COLO668 (cell line): ENCODE results near the gene PRELID2.
A peak's percentile ranks its signal among the peaks of the same experiment; 100 is the strongest.
"Not testable (repeated sequence)": the region's sequence is repeated elsewhere in the genome, so short reads cannot be mapped to it uniquely, and the experiment has no call there.

Experiments
- DNase-seq: peaks from one replicate; lab custom pipeline; 2025; ENCODE audit not compliant: unreplicated experiment; lab: John Stamatoyannopoulos, UW

PRELID2 gene

DNA sequence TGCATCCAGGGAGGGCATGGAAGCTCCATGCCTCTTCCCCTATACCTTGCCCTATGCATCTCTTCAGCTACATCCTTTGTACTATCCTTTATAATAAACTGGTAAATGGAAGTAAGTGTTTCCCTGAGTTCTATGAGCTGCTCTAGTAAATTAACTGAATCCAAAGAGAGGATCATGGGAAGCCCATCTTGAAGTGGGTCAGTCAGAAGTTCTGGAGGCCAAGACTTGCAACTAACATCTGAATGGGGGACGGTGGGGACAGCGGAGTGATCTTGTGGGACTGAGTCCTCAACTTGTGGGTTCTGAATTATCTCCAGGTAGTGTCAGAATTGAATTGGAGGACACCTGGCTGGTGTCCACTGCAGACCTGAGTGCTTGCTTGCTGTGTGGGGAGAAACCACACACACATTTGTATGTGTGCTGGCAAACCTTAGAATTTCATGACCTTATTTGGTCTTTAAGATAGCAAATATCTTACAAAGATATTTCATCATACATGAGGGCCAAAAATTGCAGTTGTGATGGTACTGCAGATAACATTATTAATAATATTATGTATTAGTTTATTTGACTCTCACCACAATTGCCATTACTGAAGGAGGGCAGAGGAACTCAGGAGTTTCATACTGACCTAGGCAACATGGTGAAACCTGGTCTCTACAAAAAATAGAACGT, 5.5 kb upstream of the PRELID2 start:
- no peak for DNase-seq

DNA sequence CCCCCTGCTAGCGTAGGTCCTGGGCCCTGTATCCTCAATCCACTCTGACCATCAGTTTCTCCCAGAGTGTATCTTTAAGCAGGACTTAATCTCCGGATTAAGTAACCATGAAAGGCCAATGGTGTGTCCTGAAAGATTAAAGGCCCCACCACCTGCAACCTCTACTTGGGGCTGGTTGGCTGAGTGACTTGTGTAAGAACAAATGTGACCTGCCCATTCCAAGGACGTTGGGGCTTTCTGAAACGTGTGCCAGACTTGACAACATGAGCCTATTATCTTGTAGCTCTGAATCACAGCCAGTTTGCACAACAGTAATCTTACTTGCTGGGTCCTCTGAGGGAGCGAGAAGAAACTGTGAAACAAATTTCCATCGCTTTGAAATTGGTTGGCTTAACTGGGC, 3.1 kb upstream of the PRELID2 start:
- DNase-seq: no peak

DNA sequence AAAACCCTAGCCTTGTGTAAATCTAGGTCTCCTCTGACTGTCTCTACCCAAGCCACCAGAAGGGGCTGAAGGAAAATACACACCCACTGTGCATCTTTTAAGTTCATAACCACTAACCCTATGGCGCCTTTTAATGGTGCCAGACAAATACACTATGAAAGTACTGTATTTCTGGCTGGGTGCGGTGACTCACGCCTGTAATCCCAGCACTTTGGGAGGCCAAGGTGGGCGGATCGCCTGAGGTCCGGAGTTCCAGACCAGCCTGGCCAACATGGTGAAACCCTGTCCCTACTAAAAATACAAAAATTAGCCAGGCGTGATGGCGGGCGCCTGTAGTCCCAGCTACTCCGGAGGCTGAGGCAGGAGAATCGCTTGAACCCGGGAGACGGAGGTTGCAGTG, 1.1 kb upstream of the PRELID2 start:
- not testable (repeated sequence) for DNase-seq

DNA sequence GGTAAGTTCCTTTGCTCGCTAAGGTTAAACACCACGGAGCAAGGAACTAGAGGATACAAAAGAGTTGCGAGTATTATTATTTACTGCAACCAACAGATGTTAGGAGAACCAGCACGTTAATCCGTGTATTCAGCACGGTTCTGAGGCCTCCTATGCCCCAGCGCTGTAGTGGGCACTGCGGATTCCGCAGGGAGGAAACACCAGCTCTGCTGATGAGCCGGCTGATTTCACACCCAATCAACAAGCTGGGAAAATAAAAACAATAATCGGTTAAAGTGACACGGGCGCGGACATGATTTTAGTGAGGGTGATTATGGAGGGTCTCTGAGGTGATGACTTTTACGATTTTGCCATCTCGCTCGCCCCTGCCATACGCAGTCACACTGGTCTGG, 702 bp upstream of the PRELID2 start:
- peak; percentile 22 for DNase-seq

DNA sequence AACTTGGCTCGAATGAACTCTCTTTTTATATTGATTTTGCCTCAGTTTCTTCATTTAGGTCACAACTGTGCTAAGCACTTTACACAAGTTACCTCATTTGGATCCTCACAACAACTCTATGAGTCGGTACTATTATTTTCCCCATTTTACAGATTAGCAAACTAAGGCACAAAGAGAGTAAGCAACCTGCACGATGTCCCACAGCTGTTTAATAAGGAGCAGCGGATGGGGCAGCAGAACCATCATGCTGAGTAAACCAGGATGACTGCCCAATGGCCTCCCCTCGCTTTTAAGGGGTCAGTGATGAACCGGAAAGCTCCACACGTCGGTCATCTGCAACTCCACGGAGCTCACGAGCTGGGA, 607 bp downstream of the PRELID2 start:
- no peak for DNase-seq

DNA sequence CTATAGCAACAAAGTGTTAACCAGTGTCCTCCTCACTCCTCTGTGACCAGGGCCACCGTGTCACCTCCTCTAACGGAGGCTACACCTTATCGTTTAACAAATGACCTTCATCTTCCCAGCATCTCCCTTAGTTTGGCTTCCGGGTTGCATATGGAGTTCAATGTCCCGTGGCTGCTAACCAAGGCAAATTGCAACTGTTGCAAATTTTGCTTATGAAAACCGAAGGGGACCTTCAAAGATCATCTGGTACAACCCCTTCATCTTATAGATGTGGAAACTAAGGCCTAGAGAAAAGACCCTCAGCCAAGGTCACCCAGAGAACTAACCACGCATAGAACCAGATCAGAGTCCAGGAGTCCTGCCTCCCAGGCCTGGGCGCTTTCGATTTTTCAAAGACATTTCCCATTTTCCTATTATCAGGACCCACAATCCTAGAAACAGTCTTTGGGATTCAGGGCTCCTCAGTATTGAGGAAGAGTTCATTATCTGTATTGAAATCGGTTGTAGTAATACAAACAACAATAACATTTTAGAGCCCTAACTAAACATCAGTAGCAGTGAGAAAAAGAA, 1.4 kb downstream of the PRELID2 start:
- DNase-seq: no peak

DNA sequence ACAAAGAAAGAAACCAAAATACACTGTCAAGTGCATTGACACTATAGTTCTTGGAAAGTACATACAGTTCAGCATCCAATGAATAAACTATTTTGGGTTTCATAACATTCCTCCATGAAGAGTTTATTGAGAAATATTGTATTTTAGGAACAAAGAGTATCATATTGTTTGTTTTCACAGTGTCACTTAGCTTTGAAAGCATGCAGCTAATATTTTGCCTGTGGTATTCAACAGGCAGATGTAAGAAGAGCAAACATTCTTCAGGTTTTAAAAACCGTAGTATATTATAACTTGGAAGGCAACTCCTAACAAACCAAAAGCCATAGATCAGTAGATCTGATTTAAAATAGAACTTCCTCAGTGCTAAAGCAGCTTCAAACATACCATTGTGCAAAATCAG, 4.5 kb downstream of the PRELID2 start:
- no peak for DNase-seq

DNA sequence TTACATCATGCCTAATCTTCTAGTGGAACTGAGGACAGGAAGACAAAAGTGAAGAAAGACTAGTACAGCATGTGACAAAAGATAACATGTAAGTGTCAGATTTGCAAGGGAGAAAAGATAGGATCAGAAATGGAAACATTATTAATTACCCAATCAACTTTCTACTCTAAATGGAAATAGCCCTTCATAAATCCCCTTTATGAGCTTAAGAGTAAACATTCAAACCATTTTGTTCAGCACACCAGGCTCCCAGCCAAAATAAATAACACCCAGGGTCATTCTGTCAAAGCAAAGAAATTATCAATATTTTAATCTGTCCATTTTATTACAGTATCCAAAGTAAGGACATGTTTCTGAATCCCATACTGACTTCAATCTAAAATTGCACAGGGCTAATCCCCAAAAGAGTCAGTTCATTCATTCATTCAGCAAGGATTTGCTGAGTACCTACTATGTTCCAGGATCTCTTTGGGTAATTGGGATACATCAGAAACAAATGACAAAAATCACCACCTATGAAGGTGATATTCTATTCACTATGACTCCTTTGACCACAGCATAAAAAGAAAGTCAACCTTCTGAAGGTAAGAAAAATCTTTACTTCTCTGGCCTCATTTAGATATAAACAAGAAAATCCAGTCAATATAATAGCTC, 5.3 kb downstream of the PRELID2 start:
- DNase-seq: peak; percentile 12

DNA sequence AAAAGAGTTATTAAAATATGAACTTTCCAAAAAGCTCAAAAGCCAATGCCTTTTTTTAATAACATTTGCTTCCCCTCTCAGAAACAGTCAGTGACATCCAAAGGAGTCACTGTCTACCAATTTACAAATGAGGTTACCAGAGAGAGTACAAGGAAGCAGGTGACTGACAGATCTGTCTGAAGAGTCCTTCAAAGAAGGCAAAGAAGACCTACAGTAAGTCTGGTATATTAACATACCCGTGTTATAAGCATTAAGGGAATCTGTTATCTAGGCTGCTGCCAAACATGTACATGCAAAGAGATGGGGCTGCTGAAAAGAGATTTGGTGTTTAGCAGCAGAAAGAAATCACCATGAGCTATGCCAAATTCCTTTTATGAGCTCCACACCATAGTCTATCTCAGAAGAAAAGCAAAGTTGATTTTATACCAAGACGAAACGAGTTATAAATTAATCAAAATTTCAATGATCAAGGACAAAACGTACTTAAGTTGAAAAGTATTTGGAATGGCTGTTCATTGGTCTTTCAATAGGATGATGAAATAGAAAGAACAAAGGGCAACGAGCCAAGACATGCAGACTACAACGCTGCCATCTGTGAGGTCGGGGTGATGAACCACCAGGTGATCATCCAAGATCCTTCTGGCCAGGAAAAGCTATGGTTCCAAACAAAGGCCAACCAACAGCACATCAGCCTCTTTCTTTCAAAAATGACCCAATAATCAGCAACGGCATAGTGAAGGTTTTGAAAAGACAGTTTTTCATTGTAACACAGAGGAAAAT, 8.1 kb downstream of the PRELID2 start:
- DNase-seq: no peak

DNA sequence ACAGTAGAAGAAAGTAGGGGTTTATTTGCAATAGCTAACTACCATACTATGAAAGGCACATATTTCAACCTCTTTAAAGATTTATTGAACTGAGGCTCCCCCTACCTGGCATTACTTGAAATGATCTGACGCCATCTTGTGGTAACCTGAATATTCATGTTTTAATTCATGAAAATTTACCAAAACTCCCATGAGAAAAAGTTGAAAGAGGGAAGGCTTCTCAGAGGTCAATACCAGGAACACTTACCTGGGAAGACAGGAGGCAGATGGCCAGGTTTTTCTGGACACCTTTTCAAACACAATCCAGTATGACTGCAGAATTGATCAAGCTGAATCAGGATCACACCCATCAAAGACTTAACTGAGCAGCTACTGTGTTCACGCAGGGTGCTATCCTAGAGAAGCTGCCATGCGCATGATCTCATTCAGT, 9.4 kb downstream of the PRELID2 start:
- no peak for DNase-seq

DNA sequence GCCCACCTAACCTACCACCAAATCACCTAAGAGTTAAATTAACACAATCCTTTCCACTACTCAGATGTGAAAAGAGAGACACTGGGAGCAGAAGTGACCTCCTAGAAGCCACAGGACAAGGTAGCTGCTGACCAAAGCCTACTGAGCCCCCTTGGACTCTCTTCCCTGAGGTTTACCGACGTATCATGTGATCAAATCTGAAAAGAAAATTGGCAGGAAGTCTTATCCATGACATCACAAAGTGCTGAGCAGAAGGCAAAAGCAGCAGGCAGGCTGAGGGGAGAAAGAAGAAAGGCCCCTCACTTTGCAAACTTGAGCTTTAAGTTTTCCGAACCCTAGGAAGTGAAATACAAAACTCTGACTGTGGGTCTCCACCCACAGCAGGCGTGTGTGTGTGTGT, 11.1 kb downstream of the PRELID2 start:
- DNase-seq: no peak

DNA sequence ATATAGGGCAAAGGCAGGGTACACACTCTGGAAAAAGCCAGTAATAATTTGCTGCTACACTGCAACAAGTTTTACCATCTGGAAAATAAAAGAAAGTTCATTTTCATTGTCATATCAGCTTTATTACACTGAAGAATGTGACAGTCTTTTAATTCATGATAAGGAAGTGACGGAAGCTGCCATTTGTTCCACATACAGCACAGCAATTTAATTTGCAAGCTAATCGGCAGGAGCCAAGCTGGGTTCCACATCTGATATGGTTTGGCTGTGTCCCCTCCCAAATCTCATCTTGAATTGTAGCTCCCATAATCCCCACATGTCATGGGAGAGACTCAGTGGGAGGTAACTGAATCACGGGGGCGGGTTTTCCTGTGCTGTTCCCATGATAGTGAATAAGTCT, 16.5 kb downstream of the PRELID2 start:
- DNase-seq: no peak

DNA sequence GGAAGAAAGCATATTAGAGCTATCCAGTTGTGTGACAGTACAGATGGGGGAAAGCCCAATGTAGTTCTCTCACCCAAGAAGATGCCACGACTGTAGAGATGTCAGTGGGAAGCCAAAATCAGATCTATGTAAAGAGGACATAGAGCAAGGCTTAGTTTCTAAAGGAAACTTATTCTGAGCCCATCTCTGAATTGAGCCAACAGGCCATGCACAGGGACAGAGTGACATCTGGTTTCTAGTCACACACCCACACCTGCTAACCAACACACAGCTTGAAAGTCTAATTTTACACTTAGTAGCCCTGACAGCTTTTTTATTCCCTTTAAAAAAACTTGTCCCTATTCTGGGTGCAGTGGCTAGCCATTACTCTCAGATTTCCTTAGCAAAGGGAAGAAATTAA, 22.3 kb downstream of the PRELID2 start:
- DNase-seq: no peak

DNA sequence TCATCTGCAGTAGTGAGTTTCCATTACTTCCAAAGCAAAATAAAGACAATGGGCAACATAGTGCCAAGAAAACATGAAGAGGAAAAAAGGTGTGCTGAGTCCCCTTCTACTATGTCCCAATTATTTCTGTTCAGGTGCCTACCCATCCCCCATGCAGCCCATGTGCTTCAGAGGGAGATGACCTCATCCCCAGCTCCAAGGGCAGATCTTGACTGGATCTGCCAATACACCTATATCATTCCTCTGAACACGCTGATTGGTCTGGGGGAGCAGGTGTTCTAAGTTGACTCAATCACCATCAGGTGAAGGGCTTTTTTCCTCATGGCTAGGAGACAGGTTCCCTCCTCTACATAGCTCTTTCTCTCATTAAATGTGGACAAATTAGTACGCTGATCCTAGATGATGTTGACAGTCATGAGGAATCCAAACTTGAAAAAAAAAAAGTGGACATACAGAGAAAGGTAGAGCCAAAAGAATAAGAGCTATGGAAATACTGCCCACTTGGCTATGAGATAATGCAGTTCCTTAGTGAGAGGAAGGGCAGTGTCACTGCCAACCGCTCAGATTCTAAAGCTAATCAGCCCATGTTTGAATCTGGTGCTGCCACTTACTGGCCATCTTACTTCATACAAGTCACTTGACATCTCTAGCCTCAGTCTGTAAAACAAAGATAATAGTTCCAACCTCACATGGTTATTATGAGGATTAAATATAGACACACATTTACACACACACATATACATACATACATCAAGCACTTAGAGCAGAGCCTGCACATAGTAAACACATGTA, 23.1 kb downstream of the PRELID2 start:
- DNase-seq: peak; percentile 70

DNA sequence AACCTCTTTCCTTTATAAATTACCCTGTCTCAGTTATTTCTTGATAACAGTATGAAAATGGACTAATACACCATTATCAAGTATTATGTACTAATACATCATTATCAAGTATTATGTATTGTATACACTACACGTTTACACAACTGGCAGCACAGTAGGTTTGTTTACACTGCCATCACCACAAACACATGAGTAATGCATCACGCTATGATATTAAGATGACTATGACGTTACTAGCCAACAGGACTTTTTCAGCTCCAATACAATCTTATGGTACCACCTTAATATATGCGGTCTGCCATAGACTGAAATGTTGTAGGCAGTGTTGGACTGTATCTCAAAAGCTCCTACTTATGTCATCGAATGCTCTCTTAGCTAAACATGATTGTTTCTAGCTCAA, 28.2 kb downstream of the PRELID2 start:
- DNase-seq: no peak

DNA sequence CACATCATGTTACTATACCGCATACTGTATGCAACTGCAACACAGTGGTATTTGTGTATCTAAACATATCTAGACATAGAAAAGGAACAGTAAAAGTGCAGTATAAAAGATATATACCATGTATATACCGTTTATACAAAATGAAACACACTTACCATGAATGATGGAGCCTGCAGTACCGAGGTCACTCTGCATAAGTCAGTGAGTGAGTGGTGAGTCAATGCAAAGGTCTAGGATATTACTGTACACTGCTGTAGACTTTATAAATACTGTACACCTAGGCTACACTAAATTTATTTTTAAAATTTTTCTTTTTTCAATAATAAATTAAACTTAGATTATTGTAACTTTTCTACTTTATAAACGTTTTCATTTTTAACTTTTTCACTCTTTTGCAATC, 29.3 kb downstream of the PRELID2 start:
- no peak for DNase-seq

DNA sequence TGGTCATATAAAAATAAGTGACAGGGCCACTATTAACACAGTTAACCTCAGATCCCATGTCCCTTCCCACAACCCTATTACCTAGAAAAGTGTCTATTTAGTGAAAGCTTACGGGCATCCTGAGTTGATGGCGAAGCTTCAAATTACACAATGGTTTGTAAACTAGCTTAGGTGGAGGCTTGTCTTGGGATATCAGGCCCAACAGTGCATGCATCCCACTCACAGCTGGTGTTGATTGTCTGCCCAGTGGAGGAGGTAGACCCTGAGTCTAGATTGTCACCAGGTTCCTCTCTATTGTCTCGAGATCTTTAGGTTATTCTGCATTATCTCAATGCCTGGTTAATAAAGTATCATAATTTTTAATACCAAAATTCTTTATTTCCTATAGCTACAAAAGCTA, 30.4 kb downstream of the PRELID2 start:
- DNase-seq: no peak

DNA sequence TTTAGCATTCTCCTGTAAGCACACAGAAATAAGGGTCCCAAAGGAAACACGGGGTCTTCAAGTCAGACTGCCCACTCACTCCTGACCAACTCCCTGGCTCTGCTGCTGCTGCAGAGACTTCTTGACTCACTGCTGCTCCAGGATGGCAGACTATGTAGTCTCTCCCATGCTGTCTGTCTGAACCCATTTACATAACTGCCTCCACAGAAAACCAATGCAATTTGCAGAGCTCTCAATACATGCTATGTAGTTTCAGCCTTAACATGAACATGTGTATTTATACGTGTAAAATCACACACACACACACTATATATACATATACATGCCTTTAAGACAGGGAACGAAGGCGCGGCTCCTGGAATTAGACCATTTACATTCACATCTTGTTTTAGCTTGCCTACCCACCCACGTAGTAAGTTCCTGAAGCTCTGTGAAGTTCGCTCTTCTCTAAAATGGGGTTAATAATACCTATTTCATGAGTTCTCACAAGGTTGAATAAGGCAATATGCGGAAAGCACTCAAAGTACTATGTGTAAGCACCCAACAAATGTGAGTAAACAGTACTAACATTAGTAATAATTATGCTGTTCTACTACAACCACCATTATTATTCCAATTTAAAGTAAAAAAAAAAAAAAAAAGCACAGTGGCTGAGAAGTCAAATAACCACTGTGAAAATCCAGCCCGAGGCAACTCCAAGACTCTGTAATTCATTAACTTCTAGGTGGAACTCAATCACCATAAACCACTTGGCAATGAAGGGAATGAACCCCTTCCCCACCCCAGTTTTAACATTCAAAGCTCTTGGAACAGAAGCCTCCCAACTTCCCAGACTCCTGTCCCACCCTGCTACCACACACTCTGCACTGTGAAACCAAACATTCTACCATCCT, 31.8 kb downstream of the PRELID2 start:
- no peak for DNase-seq

DNA sequence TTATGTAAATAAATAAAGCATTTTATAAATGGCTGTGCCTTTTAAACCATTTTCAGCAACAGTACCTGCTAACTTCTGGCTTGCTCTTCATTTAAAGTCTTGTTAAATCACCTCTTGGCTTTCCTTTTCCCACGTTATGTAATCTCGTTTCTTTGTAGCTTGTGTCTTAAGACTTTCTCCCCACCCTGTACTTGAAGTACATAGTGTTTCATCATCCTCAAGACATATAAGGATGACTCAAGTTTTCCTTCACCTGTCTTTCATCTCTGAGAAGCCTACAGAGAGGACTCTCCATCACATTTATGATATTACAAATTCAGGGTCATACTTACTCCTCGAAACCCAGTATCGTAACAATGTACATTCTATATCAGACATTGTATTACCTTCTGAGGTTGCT, 33.9 kb downstream of the PRELID2 start:
- no peak for DNase-seq

DNA sequence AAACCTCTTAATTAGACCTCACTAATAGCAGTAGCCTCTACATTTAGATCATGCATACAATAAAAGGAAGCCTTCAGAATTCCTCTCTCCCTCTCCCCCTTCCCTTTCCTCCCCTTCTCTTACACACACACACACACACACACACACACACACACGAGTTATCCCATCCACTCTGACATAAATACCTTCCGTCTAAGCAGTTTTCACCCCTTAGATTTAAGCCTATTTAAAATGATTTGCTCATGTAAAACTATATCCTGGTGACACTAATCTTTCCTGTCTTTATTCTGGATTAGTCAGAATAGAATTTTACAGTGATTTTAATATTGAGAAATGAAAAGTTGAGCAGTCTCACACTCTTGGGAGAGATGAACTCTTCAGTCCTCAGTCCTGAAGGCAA, 35.0 kb downstream of the PRELID2 start:
- DNase-seq: no peak
